Stimulated activated CD8-positive, alpha-beta memory T cell treated with anti-CD3 and anti-CD28 coated beads, Interleukin-12 subunit alpha, Interleukin-12 subunit beta, amount 100 ng/mL, for 4 hours (primary cell): Measurements from ENCODE around the gene MTHFD1.
A peak's percentile ranks its signal among the peaks of the same experiment; 100 is the strongest.
"Not testable (repeated sequence)": the region's sequence is repeated elsewhere in the genome, so short reads cannot be mapped to it uniquely, and the experiment has no call there.

Experiments
- DNase-seq: peaks from one replicate; pipeline ENCODE4 v3.0.0-alpha.2; 2020; ENCODE audit warnings: low read depth

The MTHFD1 gene

GRCh38 chr14:64387782-64388532 is at the start of gene MTHFD1:
Gene MTHFD1, plus strand, starts transcription at chr14:64388353. Its CDS starts 75 bp downstream, at chr14:64388428.
- DNase-seq, result peak; percentile 92

DNA sequence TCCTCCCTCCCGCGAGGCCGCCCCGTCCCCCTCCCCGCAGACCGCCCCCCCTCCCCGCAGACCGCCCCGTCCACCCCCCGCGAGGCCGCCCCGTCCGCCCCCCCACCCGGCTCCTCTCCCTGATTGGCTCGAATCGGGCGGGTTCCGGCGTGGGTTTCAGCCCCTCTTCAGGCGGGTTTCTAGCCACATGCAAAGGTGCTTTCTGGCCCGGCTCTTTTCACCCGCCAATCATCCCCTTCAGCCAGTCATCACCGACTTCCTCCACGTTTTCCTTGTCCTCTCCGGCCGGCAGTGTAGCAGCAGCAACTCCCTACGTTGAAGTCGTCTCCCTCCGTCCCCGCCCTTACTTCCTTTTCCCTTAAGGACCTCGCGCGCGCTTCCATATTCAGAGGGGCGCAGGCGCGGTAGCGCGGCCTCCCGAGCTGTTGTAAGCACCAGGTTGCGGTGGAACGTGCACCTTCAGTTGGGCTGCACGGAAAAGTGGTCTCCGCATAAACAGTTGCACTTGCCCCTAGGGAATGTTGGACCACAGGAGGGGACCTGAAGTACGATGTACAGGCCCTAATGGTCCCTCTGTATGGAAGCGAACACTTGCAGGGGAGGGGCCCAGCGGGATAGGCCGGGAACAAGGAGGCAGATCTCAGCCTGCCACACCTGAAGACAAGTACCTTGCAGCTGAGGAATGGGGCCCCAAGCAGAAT is 49.4 kb upstream of the MTHFD1 start:
- DNase-seq, result peak; percentile 77

DNA sequence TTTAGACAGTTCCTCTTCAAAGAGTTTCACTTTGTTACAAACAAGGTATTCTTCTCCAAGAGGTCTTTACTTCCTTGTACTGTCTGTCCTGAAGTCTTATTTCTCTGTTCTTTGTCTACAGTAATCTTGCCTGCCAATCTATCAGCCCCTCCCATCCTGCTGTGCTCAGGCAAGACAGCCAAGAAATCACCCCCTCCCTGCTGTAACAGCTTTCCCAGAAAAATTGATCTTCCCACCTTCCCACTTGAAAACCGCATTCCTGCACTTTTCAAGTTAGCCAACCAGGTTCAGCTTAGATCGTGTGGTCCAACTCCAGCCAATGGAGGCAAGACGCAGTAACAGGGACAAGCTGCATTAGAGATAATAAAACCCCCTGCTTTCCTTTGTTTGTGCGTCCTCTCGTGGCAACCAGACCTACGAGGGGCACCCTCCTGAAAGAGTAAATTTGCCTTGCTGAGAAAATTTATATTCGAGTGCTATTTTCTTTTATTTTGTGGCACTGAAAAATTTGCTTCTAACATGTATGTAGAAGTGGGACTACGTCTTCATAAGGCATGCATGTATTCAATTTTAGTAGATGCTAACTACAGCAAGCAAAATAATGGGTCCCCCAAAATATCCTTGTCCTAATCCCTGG is 47.5 kb upstream of the MTHFD1 start:
- no peak for DNase-seq

DNA sequence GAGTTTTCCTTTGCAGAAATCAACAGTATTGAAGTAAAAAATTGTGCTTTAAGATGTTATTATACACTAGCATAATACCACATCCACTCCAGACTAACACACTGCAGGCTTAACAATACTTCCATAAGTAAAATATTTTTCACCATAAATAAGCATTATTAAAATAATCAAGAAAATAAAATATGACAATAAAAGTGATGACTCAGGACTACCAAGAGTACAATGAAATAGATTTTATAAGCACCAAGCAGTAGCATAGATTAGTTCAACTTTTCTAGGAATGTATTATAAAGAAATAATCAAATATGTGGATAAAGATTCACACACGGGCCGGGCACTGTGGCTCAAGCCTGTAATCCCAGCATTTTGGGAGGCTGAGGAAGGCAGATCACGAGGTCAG is 40.4 kb upstream of the MTHFD1 start:
- no peak for DNase-seq

GRCh38 chr14:64349741-64350490 is 38.2 kb upstream of the MTHFD1 start:
- no peak for DNase-seq

DNA sequence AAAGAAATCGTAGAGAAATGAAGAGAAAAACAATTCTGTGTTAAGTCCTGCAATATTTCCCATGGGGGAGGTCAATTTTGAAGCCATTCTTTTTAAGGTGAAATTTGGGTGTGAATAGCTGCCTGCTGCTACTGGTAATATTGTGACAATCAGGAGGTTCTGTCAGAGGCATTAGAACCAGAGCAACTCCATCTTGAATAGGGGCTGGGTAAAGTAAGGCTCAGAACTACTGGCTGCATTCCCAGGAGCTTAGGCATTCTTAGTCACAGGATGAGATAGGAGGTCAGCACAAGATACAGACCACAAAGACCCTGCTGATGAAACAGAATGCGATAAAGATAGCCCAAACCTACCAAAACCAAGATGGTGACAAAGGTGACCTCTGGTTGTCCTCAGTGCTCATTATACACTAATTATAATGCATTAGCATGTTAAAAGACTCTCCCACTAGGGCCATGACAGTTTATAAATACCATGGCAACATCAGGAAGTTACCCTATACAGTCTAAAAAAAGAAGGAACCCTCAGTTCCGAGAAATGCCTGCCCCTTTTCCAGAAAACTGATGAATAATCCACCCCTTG is 24.8 kb upstream of the MTHFD1 start:
- DNase-seq, result no peak

- no peak for DNase-seq
These were observed 23.2 kb upstream of the MTHFD1 start for GRCh38 chr14:64364907-64365306.

GRCh38 chr14:64365358-64365889 is 22.7 kb upstream of the MTHFD1 start:
- DNase-seq, result not testable (repeated sequence)

- no peak for DNase-seq
These were observed 19.0 kb upstream of the MTHFD1 start for GRCh38 chr14:64369201-64369600.

GRCh38 chr14:64387232-64387781 is 846 bp upstream of the MTHFD1 start:
- DNase-seq, result peak; percentile 1

GRCh38 chr14:64388533-64389285 is 556 bp downstream of the MTHFD1 start:
- DNase-seq, result no peak

DNA sequence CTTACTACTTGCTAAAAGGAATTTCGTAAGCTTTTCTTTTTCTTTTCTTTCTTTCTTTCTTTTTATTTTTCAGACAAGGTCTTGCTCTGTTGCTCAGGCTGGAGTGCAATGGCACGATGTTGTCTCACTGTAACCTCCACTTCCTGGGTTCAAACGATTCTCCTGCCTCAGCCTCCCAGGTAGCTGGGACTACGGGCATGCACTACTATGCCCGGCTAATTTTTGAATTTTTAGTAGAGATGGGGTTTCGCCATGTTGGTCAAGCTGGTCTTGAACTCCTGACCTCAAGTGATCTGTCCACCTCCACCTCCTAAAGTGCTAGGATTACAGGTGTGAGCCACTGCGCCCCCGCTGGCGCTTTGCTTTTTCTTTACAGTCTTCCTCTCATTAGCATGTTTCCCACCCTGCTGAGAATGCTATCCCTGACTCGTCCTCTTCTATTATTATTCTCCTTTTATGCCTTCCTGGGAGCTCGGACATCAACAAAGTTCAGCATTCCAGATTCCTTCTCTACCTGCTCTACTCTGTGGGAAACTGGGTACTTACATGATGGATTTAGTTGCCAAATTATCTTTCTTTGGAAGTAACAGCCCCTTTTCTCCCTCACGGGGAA is 3.1 kb downstream of the MTHFD1 start:
- no peak for DNase-seq

DNA sequence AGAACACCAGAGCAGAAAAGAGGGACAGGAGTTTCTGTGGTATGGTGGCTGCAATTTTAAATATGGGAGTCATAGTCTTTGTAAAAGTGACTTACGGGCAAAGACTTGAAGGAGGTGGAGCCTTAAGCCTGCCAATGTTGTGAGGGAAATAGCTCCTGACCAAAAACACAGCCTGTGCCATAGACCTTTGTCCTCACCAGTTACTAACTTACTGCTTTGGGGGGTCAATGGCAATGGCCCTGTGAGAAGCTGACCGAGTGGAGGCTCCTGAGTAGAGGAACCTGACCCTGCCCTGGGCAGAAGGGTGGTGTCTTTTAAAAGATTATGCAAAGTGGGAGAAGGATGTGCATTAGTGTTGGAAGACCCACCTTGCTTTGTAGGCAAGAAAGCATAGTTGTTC is 3.8 kb downstream of the MTHFD1 start:
- no peak for DNase-seq

DNA sequence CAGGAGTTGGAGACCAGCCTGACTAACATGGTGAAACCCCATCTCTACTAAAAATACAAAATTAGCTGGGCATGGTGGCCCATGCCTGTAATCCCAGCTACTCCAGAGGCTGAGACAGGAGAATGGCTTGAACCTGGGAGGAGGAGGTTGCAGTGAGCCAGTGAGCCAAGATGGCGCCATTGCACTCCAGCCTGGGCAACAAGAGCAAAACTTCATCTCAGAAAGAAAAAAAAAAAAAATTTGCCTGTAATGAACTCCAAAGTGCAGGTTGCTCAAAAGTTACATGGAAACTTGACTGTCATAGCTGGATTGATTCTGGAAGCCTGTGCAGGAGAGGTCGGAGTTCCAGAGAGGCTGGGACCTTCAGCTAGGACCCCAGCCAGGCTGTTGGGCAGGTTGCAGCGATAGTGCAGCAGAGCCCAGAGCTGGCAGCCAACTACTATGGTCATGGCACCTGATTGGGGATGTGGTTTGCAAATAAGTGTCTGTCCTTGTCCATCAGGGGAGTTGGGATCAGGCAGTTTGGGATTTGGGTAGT is 5.1 kb downstream of the MTHFD1 start:
- not testable (repeated sequence) for DNase-seq

DNA sequence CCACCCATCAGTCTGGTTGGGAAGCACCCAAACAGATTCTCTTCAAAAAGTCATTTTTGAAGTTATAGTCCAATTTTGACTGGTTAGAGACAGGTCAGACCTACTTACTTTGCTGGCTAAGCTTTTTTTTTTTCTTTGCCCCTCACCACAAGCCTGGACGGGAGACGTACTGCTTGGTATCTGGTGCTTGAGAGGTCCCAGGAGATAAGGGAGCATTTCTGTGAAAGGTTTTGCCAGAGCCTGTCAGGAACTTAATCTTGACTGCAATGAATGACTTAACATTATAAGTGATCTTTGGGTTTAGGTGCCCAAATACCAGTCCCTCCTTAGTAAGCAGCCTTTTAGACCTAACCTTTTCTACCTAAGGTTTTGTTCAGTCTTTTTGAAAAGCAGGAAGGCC is 6.3 kb downstream of the MTHFD1 start:
- DNase-seq, result no peak

GRCh38 chr14:64394977-64395633 is 7.0 kb downstream of the MTHFD1 start:
- DNase-seq, result no peak

GRCh38 chr14:64400829-64401459 is 12.8 kb downstream of the MTHFD1 start:
- DNase-seq, result no peak

GRCh38 chr14:64401949-64402348 is 13.8 kb downstream of the MTHFD1 start:
- no peak for DNase-seq

DNA sequence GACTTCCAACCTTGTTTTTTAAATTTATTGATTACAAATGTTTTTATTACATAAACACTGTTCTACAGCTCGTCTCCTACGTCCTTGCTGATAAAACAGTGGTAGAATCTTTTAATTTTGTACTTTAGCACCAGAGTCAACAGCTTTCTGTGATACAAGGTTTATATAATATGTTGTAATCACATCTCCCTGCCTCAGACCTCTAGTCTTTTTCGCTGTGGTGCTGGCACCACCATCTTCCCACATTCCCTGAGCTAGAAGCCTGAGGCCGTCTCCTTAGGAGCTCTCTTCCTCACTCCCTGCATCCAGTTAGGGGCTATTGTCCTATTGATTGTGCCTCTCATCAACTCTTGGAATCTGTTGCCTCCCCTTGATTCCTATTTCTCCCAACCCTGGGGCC is 17.1 kb downstream of the MTHFD1 start:
- no peak for DNase-seq
